K562 (cell line): Measurements from ENCODE around the gene KCNJ13. TPM values are rescaled to one million over a fixed set of nuclear protein-coding genes. Genes with fewer than 3 reads are reported as not detected.

Experiments used
- ATAC-seq: fragments of 200-7000 bp; cut with Tn5 transposase; 3 replicates; pipeline ENCODE4 v1.9.1; 2020; ENCODE audit warnings: moderate library complexity
- BruUV-seq: library from RNA; stranded (reverse); fragments of 400-500 nt; replicated peaks from 2 replicates; lab custom pipeline; 2021; lab: Mats Ljungman, UMichigan
- CTCF ChIA-PET: fragments of 300-600 bp; formaldehyde crosslinking; extraction: SDS; loops from one replicate; lab custom pipeline; 2021; ENCODE audit warnings: low intra/inter-chr PET ratio; lab: Yijun Ruan, JAX
- POLR2A ChIA-PET: fragments of 300-600, 350-650 bp; sonication (Branson Sonifier 250); formaldehyde crosslinking; extraction: SDS; loops from one replicate; lab custom pipeline; 2021; ENCODE audit warnings: antibody characterized with exemption, inconsistent platforms; lab: Yijun Ruan, JAX
- DNase-seq, 4 experiments: peaks; one replicate each; pipeline versions ENCODE4 v3.0.0 to v3.0.0-alpha.2; 2011 to 2018; ENCODE audit warnings: low spot score in 3 of 4, mixed read lengths in 3 of 4; ENCODE audit errors: extremely low read depth in 1 of 4
- FAIRE-seq: peaks from 2 replicates; lab custom pipeline; 2011; peaks lifted over from hg19 to GRCh38; lab: Jason Lieb, UNC
- H2AFZ ChIP-seq: 2 replicates; pipeline ENCODE4 v1.6.0; 2011; ENCODE audit warnings: low read depth, low read length, control low read depth, inconsistent platforms
- H3K27ac ChIP-seq: fragments of 200-600 bp; 3 replicates; pipeline ENCODE4 v1.8.0; 2011; ENCODE audit warnings: low read depth, mild to moderate bottlenecking, control low read depth, inconsistent platforms, low read length, moderate library complexity, mixed read lengths; ENCODE audit errors: extremely low read depth
- H3K27me3 ChIP-seq, 2 experiments: fragments of 300-600 bp in 1 of 2; 2 replicates in 1 of 2; 3 replicates in 1 of 2; pipeline versions ENCODE4 v1.6.0 to v1.8.0; 2011; ENCODE audit warnings: inconsistent platforms in 2 of 2, low read length in 2 of 2, mild to moderate bottlenecking in 1 of 2, mixed read lengths in 1 of 2, moderate library complexity in 1 of 2; ENCODE audit not compliant: control insufficient read depth in 2 of 2, insufficient read depth in 2 of 2
- H3K36me3 ChIP-seq: fragments of 300-600 bp; 3 replicates; pipeline ENCODE4 v1.8.0; 2011; ENCODE audit warnings: mild to moderate bottlenecking, low read length, inconsistent platforms; ENCODE audit not compliant: control insufficient read depth, insufficient read depth
- H3K4me1 ChIP-seq, 2 experiments: fragments of 200-600 bp in 1 of 2; replicated peaks in 1 of 2; 2 replicates in 1 of 2; 3 replicates in 1 of 2; pipeline versions ENCODE4 v1.5.1 to v1.8.0; 2011; ENCODE audit warnings: inconsistent platforms in 2 of 2, low read length in 2 of 2, mild to moderate bottlenecking in 1 of 2, mixed read lengths in 1 of 2, moderate library complexity in 1 of 2; ENCODE audit not compliant: control insufficient read depth in 2 of 2, insufficient read depth in 2 of 2
- H3K4me2 ChIP-seq: 2 replicates; pipeline ENCODE4 v1.6.1; 2011; ENCODE audit warnings: low read length, control low read depth, inconsistent platforms, mixed read lengths; ENCODE audit not compliant: insufficient read depth
- H3K4me3 ChIP-seq: fragments of 200-600 bp; sonication (generic), shearing (Covaris generic); 2 replicates; pipeline ENCODE4 v1.5.1; 2016; ENCODE audit warnings: control low read depth, inconsistent platforms
- H3K79me2 ChIP-seq: fragments of 200-600 bp; 3 replicates; pipeline ENCODE4 v1.8.0; 2011; ENCODE audit warnings: low read length, inconsistent platforms; ENCODE audit not compliant: control insufficient read depth, insufficient read depth
- H3K9ac ChIP-seq, 2 experiments: 2 replicates each; pipeline versions ENCODE4 v1.6.0 to v1.6.1; 2011; ENCODE audit warnings: low read depth in 2 of 2, low read length in 2 of 2, control low read depth in 1 of 2, inconsistent platforms in 1 of 2, mild to moderate bottlenecking in 1 of 2, mixed read lengths in 1 of 2; ENCODE audit not compliant: insufficient read depth in 1 of 2
- H3K9me1 ChIP-seq: one replicate; pipeline ENCODE4 v1.6.0; 2011; ENCODE audit warnings: inconsistent platforms, mild to moderate bottlenecking, low read length, moderate library complexity; ENCODE audit not compliant: control insufficient read depth, insufficient read depth
- H3K9me3 ChIP-seq: replicated peaks from 2 replicates; pipeline ENCODE4 v1.5.1; 2011; ENCODE audit warnings: low read depth, low read length, inconsistent platforms; ENCODE audit not compliant: control insufficient read depth, insufficient read depth
- H4K20me1 ChIP-seq: replicated peaks from 2 replicates; pipeline ENCODE4 v1.6.1; 2011; ENCODE audit warnings: low read length, inconsistent platforms, mixed read lengths; ENCODE audit not compliant: control insufficient read depth, insufficient read depth
- BRCA1 ChIP-seq, 2 experiments: fragments of 450-650 bp in 1 of 2; sonication (generic) in 1 of 2; formaldehyde crosslinking in 1 of 2; IDR thresholded peaks; 2 replicates each; pipeline versions ENCODE4 v1.5.0 to v1.6.1; 2017 to 2020; ENCODE audit warnings: mild to moderate bottlenecking in 1 of 2, missing genetic modification reagents in 1 of 2
- CSDE1 ChIP-seq, 2 experiments: fragments of 450-650 bp; IDR thresholded peaks; 2 replicates each; pipeline ENCODE4 v1.6.1; 2016; ENCODE audit warnings: mild to moderate bottlenecking in 1 of 2
- CTCF ChIP-seq, 3 experiments: IDR thresholded peaks in 2 of 3; conservative IDR thresholded peaks in 1 of 3; 2 replicates each; pipeline ENCODE4 v1.5.1; 2011 to 2012; ENCODE audit warnings: low read length in 3 of 3, mild to moderate bottlenecking in 3 of 3, control low read depth in 2 of 3, improper control_type of control experiment in 1 of 3, inconsistent platforms in 1 of 3, low read depth in 1 of 3, mixed read lengths in 1 of 3, moderate library complexity in 1 of 3; ENCODE audit not compliant: insufficient read depth in 2 of 3
- POLR3G ChIP-seq: IDR thresholded peaks from 2 replicates; pipeline ENCODE4 v1.6.1; 2011; ENCODE audit not compliant: insufficient read length, insufficient replicate concordance; ENCODE audit errors: extremely low read depth
- RAD21 ChIP-seq, 2 experiments: fragments of 250-450 bp in 1 of 2; fragments of 450-650 bp in 1 of 2; sonication (Bioruptor Pico) in 1 of 2; formaldehyde crosslinking in 1 of 2; IDR thresholded peaks in 1 of 2; conservative IDR thresholded peaks in 1 of 2; 2 replicates each; pipeline versions ENCODE4 v1.4.0 to v1.8.0; 2020 to 2022; ENCODE audit warnings: mild to moderate bottlenecking in 2 of 2, moderate library complexity in 1 of 2
- SMARCA5 ChIP-seq: fragments of 450-650 bp; IDR thresholded peaks from 2 replicates; pipeline ENCODE4 v1.6.1; 2016
- TAL1 ChIP-seq: fragments of 450-650 bp; IDR thresholded peaks from 2 replicates; pipeline ENCODE4 v1.6.1; 2016; ENCODE audit warnings: mild to moderate bottlenecking
- TEAD2 ChIP-seq: fragments of 450-650 bp; IDR thresholded peaks from 2 replicates; pipeline ENCODE4 v1.6.1; 2016; ENCODE audit warnings: missing genetic modification characterization, control low read depth, missing compliant biosample characterization
- ZBTB12 ChIP-seq: fragments of 250-450 bp; sonication (Bioruptor Pico); IDR thresholded peaks from 2 replicates; pipeline ENCODE4 v1.4.0; 2020
- ZNF282 ChIP-seq: sonication (generic); formaldehyde crosslinking; IDR thresholded peaks from 2 replicates; pipeline ENCODE4 v1.8.1; 2023; ENCODE audit warnings: missing genetic modification reagents
- WGBS: fragments of 100-300 bp; shearing (Covaris generic); methylation state at CpG from one replicate; pipeline ENCODE4 v1.1.6; 2016; ENCODE audit warnings: low coverage, mixed read lengths; ENCODE audit not compliant: insufficient coverage; ENCODE audit errors: missing lambda C conversion rate; 5-methylcytosine and 5-hydroxymethylcytosine counted together
- in situ Hi-C: fragments of 300-500 bp; cut with MboI; formaldehyde crosslinking; loops from 4 replicates; pipeline ENCODE4 v1.15.0; 2018; ENCODE audit warnings: inconsistent platforms, mixed read lengths
- intact Hi-C: fragments of 100-400 bp; cut with micrococcal nuclease; formaldehyde crosslinking; loops from 2 replicates; pipeline ENCODE4 v1.14.2; 2022
- polyA plus RNA-seq, 8 experiments: library from polyadenylated mRNA; depleted of rRNA in 4 of 8; stranded (reverse) in 5 of 8; unstranded in 3 of 8; fragments of >200 nt; fragmentation: Nextera tagmentation in 2 of 8; fragmentation: Illumina TruSeq in 1 of 8; extraction: Ambion mirVana in 2 of 8; extraction: Trizol in 1 of 8; gene quantifications; 2 replicates each; pipeline versions ENCODE4 v1.2.1 to v1.2.3, GENCODE V29; 2011 to 2014; ENCODE audit warnings: inconsistent platforms in 1 of 8, missing spikeins in 1 of 8
- total RNA-seq, 7 experiments: library from RNA; depleted of rRNA in 6 of 7; stranded (reverse); fragments of >200 nt in 6 of 7; fragmentation: Illumina TruSeq in 2 of 7; extraction: Trizol in 2 of 7; gene quantifications; 2 replicates each; pipeline versions ENCODE4 v1.2.1 to v1.2.3, GENCODE V29; 2011 to 2021; ENCODE audit warnings: low replicate concordance in 1 of 7

Gene KCNJ13
- total and polyA plus RNA-seq, 9 of the 15 experiments (the other 6 are each of a cell fraction or from before 2014, with no cell fraction given), result 0.45 TPM; not detected in 8

GRCh38 chr2:232767866-232768265 lies 8.5 kb downstream of the KCNJ13 start:
- FAIRE-seq (no peak), ATAC-seq (no peak), DNase-seq (no peak)
- Histone ChIP-seq H4K20me1 (no peaks in the 10 kb centered on the region), H3K9me1 (no peaks in the 10 kb centered on the region), H3K4me2 (no peak overlapping the region), H3K9me3 (no peaks in the 10 kb centered on the region), H3K79me2 (no peaks in the 10 kb centered on the region), H2AFZ (no peak overlapping the region), H3K9ac (no peak overlapping the region), H3K4me3 (no peak overlapping the region), H3K27ac (no peak overlapping the region), H3K4me1 (no peaks in the 10 kb centered on the region), H3K36me3 (peaks cover 67% of the 10 kb centered on the region), H3K27me3 (no peaks in the 10 kb centered on the region)
- POLR2A ChIA-PET, result no interaction called here
- no TSS peak for BruUV-seq
- TF ChIP-seq POLR3G (no peak), CSDE1 (IDR thresholded peaks at IDR 0.05) (no peak), BRCA1 (IDR thresholded peaks at IDR 0.05) (no peak), BRCA1 (CRISPR knock-in tag; IDR thresholded peaks at IDR 0.05) (no peak), SMARCA5 (no peak), ZNF282 (CRISPR knock-in tag) (no peak), TEAD2 (no peak)
- 86% methylated on average over 1 of the region's 1 CpG for WGBS
- intact Hi-C loops (no loop called here), in situ Hi-C loops (no loop called here)
- CTCF ChIA-PET, result no interaction called here

GRCh38 chr2:232761301-232761907 lies 15.0 kb downstream of the KCNJ13 start:
- BruUV-seq, result no TSS peak
- H2AFZ ChIP-seq, result no peak overlapping the region
- 62% methylated on average over 3 of the region's 3 CpGs for WGBS
- no peak overlapping the region for H3K4me3 ChIP-seq
- DNase-seq (peak in 2 of 4 experiments; percentile 10 to 17), FAIRE-seq (no peak), ATAC-seq (no peak)
- H3K27ac ChIP-seq, result no peak overlapping the region
- H3K9ac ChIP-seq, result no peak overlapping the region
- H3K9me1 ChIP-seq, result no peaks in the 10 kb centered on the region
- H3K36me3 ChIP-seq, result peaks cover 68% of the 10 kb centered on the region; the same call in 2 of the 3 replicates
- H3K27me3 ChIP-seq, result no peaks in the 10 kb centered on the region
- in situ Hi-C loops, result no loop called here
- H3K4me1 ChIP-seq, result no peaks in the 10 kb centered on the region
- POLR2A ChIA-PET, result no interaction called here
- CTCF ChIA-PET, result interaction anchor here (0.7 to 1.1 kb wide), 2 partner anchors 292 to 682 kb away, joined by 3 to 4 read pairs; no protein-coding TSS in a partner anchor
- no peaks in the 10 kb centered on the region; the same call in 2 of the 3 replicates for H3K79me2 ChIP-seq
- no peaks in the 10 kb centered on the region for H3K9me3 ChIP-seq
- intact Hi-C loops, result no loop called here
- H4K20me1 ChIP-seq, result no peaks in the 10 kb centered on the region
- H3K4me2 ChIP-seq, result no peak overlapping the region
- TF ChIP-seq RAD21 (CRISPR knock-in tag; conservative IDR thresholded peaks at IDR 0.05 in 1 of 2, IDR thresholded peaks at IDR 0.05 in 1 of 2), result peak in 1 of 2 experiments; percentile 39; a peak in 2 of 4 replicates
- TF ChIP-seq ZBTB12, result no peak
- peak in 2 of 3 experiments; percentile 41 to 44; a peak in 2 of 6 replicates for TF ChIP-seq CTCF (IDR thresholded peaks at IDR 0.05 in 2 of 3, conservative IDR thresholded peaks at IDR 0.05 in 1 of 3; ENCODE audit: insufficient read depth in 2 of 3, low read depth in 1 of 3, low read length in 3 of 3)
- no peak for TF ChIP-seq TAL1
